Liver (tissue), 9 donors: ENCODE data around the gene PEBP1. TPM values are rescaled to one million over a fixed set of nuclear protein-coding genes. Genes with fewer than 3 reads are reported as not detected.

ENCODE experiments used
- DNase-seq: peaks from one replicate; pipeline ENCODE4 v3.0.0-alpha.2; 2017; ENCODE audit warnings: low spot score
- H3K27ac ChIP-seq, 2 donors: one replicate each; pipeline ENCODE4 v1.7.0; 2013; ENCODE audit warnings: inconsistent platforms in 2 of 2, low read length in 2 of 2, control low read depth in 1 of 2, low read depth in 1 of 2, mild to moderate bottlenecking in 1 of 2
- H3K27me3 ChIP-seq, 4 donors: one replicate each; pipeline versions ENCODE4 v1.6.1 to v1.7.0; 2013; ENCODE audit warnings: low read length in 3 of 4, inconsistent platforms in 1 of 4, mild to moderate bottlenecking in 1 of 4, moderate library complexity in 1 of 4; ENCODE audit not compliant: control insufficient read depth in 4 of 4, insufficient read depth in 4 of 4
- H3K36me3 ChIP-seq, 4 donors: one replicate each; pipeline versions ENCODE4 v1.6.1 to v1.7.0; 2013; ENCODE audit warnings: low read length in 3 of 4, mild to moderate bottlenecking in 3 of 4, low read depth in 1 of 4, moderate library complexity in 1 of 4; ENCODE audit not compliant: control insufficient read depth in 4 of 4, insufficient read depth in 3 of 4
- H3K4me1 ChIP-seq, 4 donors: one replicate each; pipeline versions ENCODE4 v1.6.1 to v1.7.0; 2013; ENCODE audit warnings: low read length in 3 of 4, mild to moderate bottlenecking in 3 of 4, moderate library complexity in 1 of 4; ENCODE audit not compliant: control insufficient read depth in 4 of 4, insufficient read depth in 4 of 4
- H3K4me3 ChIP-seq, 3 donors: one replicate each; pipeline versions ENCODE4 v1.6.1 to v1.7.0; 2013; ENCODE audit warnings: low read length in 3 of 3, control low read depth in 1 of 3, low read depth in 1 of 3, mild to moderate bottlenecking in 1 of 3
- H3K9ac ChIP-seq, 2 donors: one replicate each; pipeline ENCODE4 v1.7.0; 2013; ENCODE audit warnings: low read length in 2 of 2, mild to moderate bottlenecking in 2 of 2, moderate library complexity in 2 of 2, control low read depth in 1 of 2, low read depth in 1 of 2
- H3K9me3 ChIP-seq, 4 donors: one replicate each; pipeline versions ENCODE4 v1.6.1 to v1.7.0; 2013; ENCODE audit warnings: low read length in 3 of 4; ENCODE audit not compliant: control insufficient read depth in 4 of 4
- ATF3 ChIP-seq: IDR thresholded peaks from 2 replicates; pipeline ENCODE4 v1.6.1; 2016; ENCODE audit warnings: antibody characterized with exemption
- CTCF ChIP-seq: fragments of 150-350 bp; IDR thresholded peaks from 2 replicates; pipeline ENCODE4 v1.5.1; 2017; ENCODE audit warnings: improper control_type of control experiment, low read depth, low read length; ENCODE audit not compliant: missing input control
- EGR1 ChIP-seq, 2 donors: IDR thresholded peaks; 2 replicates each; pipeline ENCODE4 v1.6.1; 2016 to 2018; ENCODE audit warnings: antibody characterized with exemption in 2 of 2, low read depth in 2 of 2
- FOXA1 ChIP-seq: IDR thresholded peaks from 2 replicates; pipeline ENCODE4 v1.6.1; 2016; ENCODE audit warnings: antibody characterized with exemption
- FOXA2 ChIP-seq: IDR thresholded peaks from 2 replicates; pipeline ENCODE4 v1.6.1; 2016; ENCODE audit warnings: antibody characterized with exemption
- GABPA ChIP-seq, 2 donors: IDR thresholded peaks in 1 of 2; conservative IDR thresholded peaks in 1 of 2; 2 replicates each; pipeline ENCODE4 v1.6.1; 2016; ENCODE audit warnings: antibody characterized with exemption in 2 of 2, mild to moderate bottlenecking in 1 of 2, moderate library complexity in 1 of 2
- HNF4A ChIP-seq, 2 donors: conservative IDR thresholded peaks; 2 replicates each; pipeline ENCODE4 v1.6.1; 2016; ENCODE audit warnings: antibody characterized with exemption in 2 of 2, mild to moderate bottlenecking in 2 of 2
- HNF4G ChIP-seq: IDR thresholded peaks from 2 replicates; pipeline ENCODE4 v1.6.1; 2016; ENCODE audit warnings: antibody characterized with exemption
- JUND ChIP-seq, 2 donors: IDR thresholded peaks; 2 replicates each; pipeline ENCODE4 v1.6.1; 2016; ENCODE audit warnings: antibody characterized with exemption in 2 of 2
- MAX ChIP-seq: IDR thresholded peaks from 2 replicates; pipeline ENCODE4 v1.6.1; 2016; ENCODE audit warnings: antibody characterized with exemption
- NR2F2 ChIP-seq: IDR thresholded peaks from 2 replicates; pipeline ENCODE4 v1.6.1; 2016; ENCODE audit warnings: antibody characterized with exemption
- REST ChIP-seq: IDR thresholded peaks from 2 replicates; pipeline ENCODE4 v1.6.1; 2016; ENCODE audit warnings: antibody characterized with exemption, mild to moderate bottlenecking
- RXRA ChIP-seq, 2 donors: IDR thresholded peaks; 2 replicates each; pipeline ENCODE4 v1.6.1; 2017 to 2018; ENCODE audit warnings: antibody characterized with exemption in 2 of 2, mild to moderate bottlenecking in 1 of 2
- SP1 ChIP-seq: IDR thresholded peaks from 2 replicates; pipeline ENCODE4 v1.6.1; 2018; ENCODE audit warnings: antibody characterized with exemption, mild to moderate bottlenecking
- TAF1 ChIP-seq: conservative IDR thresholded peaks from 2 replicates; pipeline ENCODE4 v1.6.1; 2016; ENCODE audit warnings: antibody characterized with exemption, mild to moderate bottlenecking
- YY1 ChIP-seq: IDR thresholded peaks from 2 replicates; pipeline ENCODE4 v1.6.1; 2016; ENCODE audit warnings: antibody characterized with exemption, mild to moderate bottlenecking
- ZBTB33 ChIP-seq: IDR thresholded peaks from 2 replicates; pipeline ENCODE4 v1.6.1; 2016; ENCODE audit warnings: antibody characterized with exemption
- WGBS: extraction: QIAGEN DNeasy Blood & Tissue Kit; methylation state at CpG from one replicate; pipeline ENCODE4 v1.1.7; 2013; 5-methylcytosine and 5-hydroxymethylcytosine counted together
- polyA plus RNA-seq, 2 donors: library from polyadenylated mRNA; stranded (reverse) in 1 of 2; unstranded in 1 of 2; fragments of 200-250 nt in 1 of 2; fragments of >200 nt in 1 of 2; fragmentation: Nextera tagmentation in 1 of 2; extraction: Ambion mirVana in 1 of 2; gene quantifications; one replicate each; pipeline versions ENCODE4 v1.2.1 to v1.2.3, GENCODE V29; 2013 to 2015
- total RNA-seq, 2 donors: library from RNA; depleted of rRNA; stranded (reverse); fragments of >200 nt; gene quantifications; one replicate each; pipeline ENCODE4 v1.2.3, GENCODE V29; 2014
- donor health status: healthy.
- donor health status: healthy.
- donor health status: healthy.
- donor health status: healthy.
- donor health status: healthy.

PEBP1 gene
- total and polyA plus RNA-seq, 4 donors = 478 to 1,937 (median 635) TPM

- H3K4me1 ChIP-seq = peaks cover 4 to 45% (median 31%) of the 10 kb centered on the region in 4 donors
- 31% methylated on average over 10 of the region's 10 CpGs for WGBS
- no peaks in the 10 kb centered on the region for H3K27me3 ChIP-seq
- H3K36me3 ChIP-seq = peaks cover 5 to 23% (median 19%) of the 10 kb centered on the region in 4 donors
- H3K4me3 ChIP-seq = peak overlapping the region; percentile 73 to 96 (median 81)
- peak overlapping the region; percentile 90 to 96 for H3K27ac ChIP-seq
- no peaks in the 10 kb centered on the region for H3K9me3 ChIP-seq
- peak overlapping the region; percentile 87 to 95 for H3K9ac ChIP-seq
- TF ChIP-seq RXRA (IDR thresholded peaks at IDR 0.05) = no peak
- no peak for TF ChIP-seq EGR1 (IDR thresholded peaks at IDR 0.05; ENCODE audit: low read depth in 2 of 2)
- no peak for TF ChIP-seq SP1
- TF ChIP-seq NR2F2 = no peak
- no peak for TF ChIP-seq JUND (IDR thresholded peaks at IDR 0.05)
- TF ChIP-seq ATF3 = no peak
- TF ChIP-seq REST = no peak
- no peak for TF ChIP-seq HNF4A (conservative IDR thresholded peaks at IDR 0.05)
- no peak for TF ChIP-seq GABPA (IDR thresholded peaks at IDR 0.05 in 1 of 2, conservative IDR thresholded peaks at IDR 0.05 in 1 of 2)
- no peak for TF ChIP-seq FOXA1
- TF ChIP-seq HNF4G = no peak
- TF ChIP-seq FOXA2 = no peak
- TF ChIP-seq ZBTB33 = no peak
- TF ChIP-seq MAX = no peak
- TF ChIP-seq YY1 = no peak
- no peak for TF ChIP-seq TAF1
- no peak for TF ChIP-seq CTCF
- DNase-seq = no peak
Observed at GRCh38 chr12:118137148-118137678, 1.3 kb downstream of the PEBP1 start.
